Measurements from ENCODE around the gene PLSCR5. TPM values are rescaled to one million over a fixed set of nuclear protein-coding genes. Genes with fewer than 3 reads are reported as not detected.
A peak's percentile ranks its signal among the peaks of the same experiment; 100 is the strongest.

Gene PLSCR5
- total RNA-seq, 4 donors from 2014 or later, result not detected

- no peak for DNase-seq (ENCODE audit: low spot score in 2 of 2)
- no peak overlapping the region for H3K4me3 ChIP-seq
- H3K9me3 ChIP-seq, result no peaks in the 10 kb centered on the region
- H3K27ac ChIP-seq, result no peak overlapping the region
- WGBS, 2 donors, result 100% methylated on average over 1 of the region's 1 CpG
- TF ChIP-seq POLR2A (IDR thresholded peaks at IDR 0.05), result no peak
- H3K4me1 ChIP-seq, result peaks cover 0 to 5% (median 0%) of the 10 kb centered on the region in 4 donors
- H3K36me3 ChIP-seq, result no peaks in the 10 kb centered on the region
- no peaks in the 10 kb centered on the region for H3K27me3 ChIP-seq
These were observed 35.2 kb upstream of the PLSCR5 start for GRCh38 chr3:146640361-146640760.

DNA sequence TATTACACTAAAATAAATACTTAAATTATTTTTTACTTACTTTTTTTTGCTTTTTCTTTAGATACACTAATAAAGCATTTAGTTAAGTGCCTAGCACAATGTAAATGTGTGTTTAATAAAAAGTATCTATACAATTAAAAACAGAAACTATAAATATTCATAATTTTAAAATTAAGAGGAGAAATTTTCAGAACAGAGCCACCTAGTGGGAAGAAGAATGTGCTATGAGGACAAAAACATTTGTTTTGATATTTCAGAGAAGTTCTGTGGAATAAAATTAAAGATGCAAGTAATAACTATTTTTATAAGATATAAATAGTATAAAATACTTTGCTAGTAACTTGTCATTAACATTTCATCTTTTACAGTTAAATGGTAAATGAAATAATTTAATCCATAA lies 33.6 kb upstream of the PLSCR5 start:
- no peak for DNase-seq (ENCODE audit: low spot score in 2 of 2)
- Histone ChIP-seq H3K4me1 (peaks cover 0 to 5% (median 0%) of the 10 kb centered on the region in 4 donors), H3K9me3 (no peaks in the 10 kb centered on the region), H3K27me3 (no peaks in the 10 kb centered on the region), H3K4me3 (no peak overlapping the region), H3K36me3 (no peaks in the 10 kb centered on the region), H3K27ac (no peak overlapping the region)
- TF ChIP-seq CTCF (IDR thresholded peaks at IDR 0.05), result peak in 2 of 5 experiments; percentile 34 to 37
- TF ChIP-seq EP300 (IDR thresholded peaks at IDR 0.05), result no peak
- no peak for TF ChIP-seq POLR2A (IDR thresholded peaks at IDR 0.05)

- no peak for DNase-seq (ENCODE audit: low spot score in 2 of 2)
- Histone ChIP-seq H3K4me3 (no peak overlapping the region), H3K4me1 (peaks cover 0 to 5% (median 0%) of the 10 kb centered on the region in 4 donors), H3K27ac (no peak overlapping the region), H3K36me3 (no peaks in the 10 kb centered on the region), H3K27me3 (no peaks in the 10 kb centered on the region), H3K9me3 (no peaks in the 10 kb centered on the region)
- 90 to 91% methylated on average over 3 of the region's 3 CpGs for WGBS, 2 donors
- no peak for TF ChIP-seq EP300 (IDR thresholded peaks at IDR 0.05)
- TF ChIP-seq POLR2A (IDR thresholded peaks at IDR 0.05), result no peak
- no peak for TF ChIP-seq CTCF (IDR thresholded peaks at IDR 0.05)
These were observed 32.7 kb upstream of the PLSCR5 start for GRCh38 chr3:146637871-146638270.

- no peak overlapping the region for H3K27ac ChIP-seq
- no peak overlapping the region for H3K4me3 ChIP-seq
- H3K36me3 ChIP-seq, result no peaks in the 10 kb centered on the region
- TF ChIP-seq EP300 (IDR thresholded peaks at IDR 0.05), result no peak
- no peak for TF ChIP-seq POLR2A (IDR thresholded peaks at IDR 0.05)
- no peak for TF ChIP-seq CTCF (IDR thresholded peaks at IDR 0.05)
- H3K4me1 ChIP-seq, result peaks cover 0 to 5% (median 0%) of the 10 kb centered on the region in 4 donors
- no peaks in the 10 kb centered on the region for H3K9me3 ChIP-seq
- WGBS, 2 donors, result 89 to 96% methylated on average over 2 of the region's 2 CpGs
- no peaks in the 10 kb centered on the region for H3K27me3 ChIP-seq
- DNase-seq (ENCODE audit: low spot score in 2 of 2), result no peak
These were observed 31.7 kb upstream of the PLSCR5 start for GRCh38 chr3:146636881-146637280.

DNA sequence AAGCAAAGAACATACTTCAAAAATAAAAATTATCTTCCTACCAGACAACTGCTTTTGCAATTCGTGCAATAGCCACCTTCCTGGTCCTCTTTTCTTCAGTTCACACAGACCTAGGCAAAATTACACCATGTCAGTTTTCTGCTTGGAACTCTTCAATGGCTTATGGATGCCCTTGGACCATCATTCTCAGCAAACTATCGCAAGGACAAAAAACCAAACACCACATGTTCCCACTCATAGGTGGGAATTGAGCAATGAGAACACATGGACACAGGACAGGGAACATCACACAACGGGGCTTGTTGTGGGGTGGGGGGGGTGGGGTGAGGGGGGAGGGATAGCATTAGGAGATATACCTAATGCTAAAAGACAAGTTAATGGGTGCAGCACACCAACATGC lies 29.2 kb upstream of the PLSCR5 start:
- 87 to 88% methylated on average over 3 of the region's 3 CpGs for WGBS, 2 donors
- TF ChIP-seq POLR2A (IDR thresholded peaks at IDR 0.05), result no peak
- TF ChIP-seq CTCF (IDR thresholded peaks at IDR 0.05), result no peak
- TF ChIP-seq EP300 (IDR thresholded peaks at IDR 0.05), result no peak

GRCh38 chr3:146628671-146629070 lies 23.5 kb upstream of the PLSCR5 start:
- no peak for DNase-seq (ENCODE audit: low spot score in 2 of 2)
- peaks cover 0 to 4% (median 0%) of the 10 kb centered on the region in 4 donors for H3K4me1 ChIP-seq
- no peaks in the 10 kb centered on the region for H3K9me3 ChIP-seq
- H3K36me3 ChIP-seq, result no peaks in the 10 kb centered on the region
- H3K27ac ChIP-seq, result no peak overlapping the region
- H3K4me3 ChIP-seq, result no peak overlapping the region
- no peaks in the 10 kb centered on the region for H3K27me3 ChIP-seq
- TF ChIP-seq EP300 (IDR thresholded peaks at IDR 0.05) (no peak), CTCF (IDR thresholded peaks at IDR 0.05) (no peak), POLR2A (IDR thresholded peaks at IDR 0.05) (no peak)

More for the DNA sequence above, 29.2 kb upstream of the PLSCR5 start:
- Histone ChIP-seq H3K27ac (no peak overlapping the region), H3K36me3 (no peaks in the 10 kb centered on the region), H3K4me3 (no peak overlapping the region), H3K27me3 (no peaks in the 10 kb centered on the region), H3K4me1 (no peaks in the 10 kb centered on the region), H3K9me3 (no peaks in the 10 kb centered on the region)
- DNase-seq (ENCODE audit: low spot score in 2 of 2), result no peak

Measured in tibial nerve (tissue), 4 donors.